Occipital lobe (tissue), 2 donors: ENCODE results near the gene IGF2R. TPM values are rescaled to one million over a fixed set of nuclear protein-coding genes. Genes with fewer than 3 reads are reported as not detected.
A peak's percentile ranks its signal among the peaks of the same experiment; 100 is the strongest.
"Not testable (repeated sequence)": the region's sequence is repeated elsewhere in the genome, so short reads cannot be mapped to it uniquely, and the experiment has no call there.

ENCODE experiments used
- DNase-seq: peaks from one replicate; lab custom pipeline; 2025; lab: John Stamatoyannopoulos, UW
- total RNA-seq: library from RNA; depleted of rRNA; stranded (reverse); fragments of >200 nt; gene quantifications from one replicate; pipeline ENCODE4 v1.2.3, GENCODE V29; 2014

The IGF2R gene
- total RNA-seq, 1 donor from 2014 or later, result 36.7 TPM

DNA sequence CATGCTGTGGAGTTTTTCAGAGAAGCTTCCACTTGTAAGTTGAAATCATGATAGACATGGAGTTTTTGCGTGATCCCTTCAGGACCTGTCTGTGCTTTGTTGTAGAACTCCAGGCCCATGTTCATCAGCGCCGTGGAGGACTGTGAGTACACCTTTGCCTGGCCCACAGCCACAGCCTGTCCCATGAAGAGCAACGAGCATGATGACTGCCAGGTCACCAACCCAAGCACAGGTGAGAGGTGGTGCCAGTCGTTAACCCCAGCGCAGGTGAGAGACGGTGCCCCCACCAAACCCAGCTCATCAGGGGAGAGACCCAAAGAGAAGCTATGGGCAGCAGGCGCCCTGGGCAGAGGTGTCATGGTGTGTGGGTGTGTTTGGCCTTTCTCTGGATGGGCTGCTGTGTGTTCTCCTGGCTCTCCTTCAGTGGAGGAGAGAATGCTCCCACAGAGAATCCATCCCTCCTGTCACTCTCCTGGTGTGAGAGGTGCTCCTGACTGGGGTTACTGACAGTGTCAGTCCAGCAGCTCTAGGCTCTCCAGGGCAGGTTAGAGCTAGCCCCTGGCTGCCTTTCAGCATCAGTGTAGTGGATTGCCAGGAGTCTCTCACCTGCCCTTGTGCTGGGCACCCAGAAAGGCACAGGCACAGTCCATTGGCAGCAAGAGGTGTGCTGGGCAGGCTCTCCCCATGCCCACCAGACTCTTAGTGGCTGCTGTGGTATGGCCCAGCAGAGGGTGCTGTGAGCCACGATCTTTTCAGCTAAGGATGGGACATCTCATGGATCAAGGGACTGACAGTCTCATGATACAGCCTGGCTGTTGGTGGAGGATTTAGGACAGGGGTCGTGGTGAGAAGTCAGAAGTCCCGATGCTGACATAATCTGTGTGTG, 103.2 kb downstream of the IGF2R start:
- no peak for DNase-seq

DNA sequence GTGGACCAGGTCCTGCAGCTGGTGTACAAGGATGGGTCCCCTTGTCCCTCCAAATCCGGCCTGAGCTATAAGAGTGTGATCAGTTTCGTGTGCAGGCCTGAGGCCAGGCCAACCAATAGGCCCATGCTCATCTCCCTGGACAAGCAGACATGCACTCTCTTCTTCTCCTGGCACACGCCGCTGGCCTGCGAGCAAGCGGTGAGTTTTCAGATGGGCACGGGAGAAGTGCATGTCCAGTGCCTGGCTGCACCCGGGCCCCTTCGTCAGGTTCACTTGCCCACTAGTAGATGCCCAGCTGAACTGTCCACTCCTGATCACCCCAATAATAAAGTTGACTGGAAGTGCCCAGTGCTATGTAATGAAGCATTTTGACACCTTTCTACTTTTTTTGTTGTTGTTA, 104.4 kb downstream of the IGF2R start:
- no peak for DNase-seq

DNA sequence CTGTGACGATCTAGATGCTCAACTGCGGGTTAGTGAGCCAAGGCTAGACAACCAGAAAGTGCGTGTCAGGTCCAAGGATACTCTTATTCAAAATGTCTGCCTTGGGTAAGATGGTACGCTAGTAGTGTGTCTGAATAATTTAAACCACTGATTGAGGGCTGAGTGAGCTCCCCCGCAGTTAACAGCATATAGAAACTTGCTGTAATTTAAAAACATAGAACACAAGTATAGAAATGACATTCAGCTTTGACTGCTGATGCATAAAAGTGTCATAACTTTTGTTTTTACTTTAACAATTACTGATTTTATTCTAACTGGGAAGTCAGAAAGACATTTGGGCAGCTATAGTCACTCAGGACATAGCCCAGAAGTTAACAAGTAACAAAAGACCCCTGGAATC, 107.1 kb downstream of the IGF2R start:
- DNase-seq, result no peak

DNA sequence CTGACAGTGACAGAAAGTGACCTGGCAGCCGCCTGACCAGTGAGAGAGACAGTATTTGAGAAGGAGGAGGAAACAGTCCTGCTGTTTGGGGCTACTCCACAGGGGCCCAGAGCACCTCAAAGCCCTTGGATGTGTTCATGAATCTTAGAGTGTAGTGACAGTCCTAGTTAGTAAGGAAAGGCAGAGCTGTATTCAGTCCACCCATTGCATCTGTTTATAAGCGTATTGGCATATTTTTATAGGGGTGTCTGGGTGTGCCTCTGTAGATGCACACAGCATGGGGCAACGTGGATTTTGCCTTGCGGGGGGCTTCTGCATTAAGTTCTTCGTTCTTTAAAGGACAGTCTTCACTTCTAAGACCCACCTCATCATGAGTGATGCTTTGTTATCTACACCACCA, 108.1 kb downstream of the IGF2R start:
- DNase-seq, result no peak

DNA sequence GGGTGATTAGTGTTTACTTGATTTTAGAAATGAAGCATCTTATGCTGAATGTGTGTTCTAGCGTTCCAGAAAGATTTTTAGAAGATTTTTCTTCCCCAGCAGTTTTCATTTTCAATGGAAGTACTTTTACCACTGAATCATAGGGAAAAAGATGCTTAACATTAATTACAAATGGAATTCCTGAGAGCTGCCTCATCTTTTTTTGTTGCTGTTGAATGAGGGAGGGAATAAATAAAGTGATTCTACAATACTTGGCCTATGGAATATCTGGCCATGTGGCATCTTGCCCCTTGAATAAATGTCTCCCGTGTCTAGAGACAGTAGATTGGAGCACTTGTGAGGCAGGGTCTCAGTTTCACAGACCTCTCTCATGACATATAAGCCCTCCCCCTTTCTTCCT, 108.6 kb downstream of the IGF2R start:
- DNase-seq, result no peak

DNA sequence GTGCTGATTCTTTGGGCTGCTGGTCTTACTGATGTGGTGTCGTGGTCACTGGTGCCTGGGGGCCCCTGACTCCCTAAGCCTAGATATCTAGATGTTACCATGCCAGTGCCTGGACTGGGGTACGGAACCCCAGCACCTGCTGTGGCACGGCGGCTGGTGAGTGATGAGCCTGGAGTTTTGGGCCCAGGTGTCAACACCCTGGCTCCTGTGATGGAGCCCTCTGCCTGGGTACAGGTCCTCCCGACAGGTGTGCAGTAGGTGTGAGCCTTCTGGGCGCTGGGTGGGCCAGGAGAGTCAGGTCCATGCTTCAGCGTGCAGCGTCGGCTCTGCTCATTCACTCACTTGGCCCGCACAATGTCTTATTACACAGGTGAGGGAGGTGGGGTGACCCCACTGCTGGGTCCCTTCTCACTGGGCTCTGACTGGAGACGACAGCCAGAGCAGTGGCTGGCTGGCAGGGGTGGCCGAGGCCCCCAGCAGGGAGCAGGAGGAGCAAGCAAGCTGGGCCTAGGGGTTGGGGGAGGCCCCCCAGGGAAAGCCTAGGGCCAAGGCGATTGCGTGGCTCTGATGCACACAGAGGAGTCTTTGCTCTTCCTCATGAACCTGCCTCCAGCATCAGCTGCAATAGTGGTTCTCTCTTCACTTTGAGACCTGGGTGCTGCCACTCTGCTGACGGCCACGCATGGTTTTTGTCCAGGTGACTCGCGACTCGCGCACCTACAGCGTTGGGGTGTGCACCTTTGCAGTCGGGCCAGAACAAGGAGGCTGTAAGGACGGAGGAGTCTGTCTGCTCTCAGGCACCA, 110.2 kb downstream of the IGF2R start:
- DNase-seq, result no peak

DNA sequence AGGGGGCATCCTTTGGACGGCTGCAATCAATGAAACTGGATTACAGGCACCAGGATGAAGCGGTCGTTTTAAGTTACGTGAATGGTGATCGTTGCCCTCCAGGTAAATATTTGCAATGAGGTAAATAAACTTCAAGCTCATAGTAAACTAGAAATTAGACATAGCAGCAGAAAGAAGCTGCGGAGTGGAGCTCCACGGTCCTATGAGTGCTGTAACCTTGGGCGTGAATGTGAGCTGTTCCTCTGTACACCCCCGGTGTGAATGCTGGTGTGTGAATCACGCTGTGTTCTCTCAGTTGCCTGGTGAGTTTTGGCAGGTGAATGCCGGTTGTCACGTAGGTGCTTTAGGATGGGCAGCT, 110.8 kb downstream of the IGF2R start:
- no peak for DNase-seq

DNA sequence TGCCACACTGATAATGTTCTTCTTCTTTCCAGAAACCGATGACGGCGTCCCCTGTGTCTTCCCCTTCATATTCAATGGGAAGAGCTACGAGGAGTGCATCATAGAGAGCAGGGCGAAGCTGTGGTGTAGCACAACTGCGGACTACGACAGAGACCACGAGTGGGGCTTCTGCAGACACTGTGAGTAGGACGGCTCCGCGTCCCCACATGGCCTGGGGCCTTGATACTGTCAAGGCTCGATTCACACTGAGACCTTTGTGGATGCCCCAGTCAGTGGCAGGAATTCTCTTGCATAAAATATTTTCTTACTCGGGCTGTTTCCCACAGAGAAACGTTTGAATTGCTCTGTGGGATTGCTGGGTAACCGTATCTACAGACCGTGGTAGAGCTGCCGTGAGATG, 111.2 kb downstream of the IGF2R start:
- DNase-seq, result no peak

DNA sequence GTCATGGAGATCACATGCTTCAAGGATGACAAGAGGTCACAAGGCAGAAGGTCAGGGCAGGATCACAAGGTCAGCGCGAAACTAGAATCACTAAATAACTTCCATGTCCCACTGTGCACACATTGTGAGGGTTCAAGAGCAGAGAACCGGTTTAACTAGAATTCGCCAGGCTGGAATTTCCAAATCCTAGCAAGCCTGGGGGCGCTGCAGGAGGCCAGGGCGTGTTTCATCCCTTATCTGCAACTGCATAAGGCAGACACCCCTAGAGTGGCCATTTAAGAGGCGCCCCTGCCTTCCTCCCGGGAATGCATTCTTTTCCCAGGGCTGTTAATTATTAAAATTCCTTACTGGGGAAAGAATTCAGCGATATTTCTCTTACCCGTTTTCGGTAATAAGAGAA, 112.5 kb downstream of the IGF2R start:
- DNase-seq, result no peak

DNA sequence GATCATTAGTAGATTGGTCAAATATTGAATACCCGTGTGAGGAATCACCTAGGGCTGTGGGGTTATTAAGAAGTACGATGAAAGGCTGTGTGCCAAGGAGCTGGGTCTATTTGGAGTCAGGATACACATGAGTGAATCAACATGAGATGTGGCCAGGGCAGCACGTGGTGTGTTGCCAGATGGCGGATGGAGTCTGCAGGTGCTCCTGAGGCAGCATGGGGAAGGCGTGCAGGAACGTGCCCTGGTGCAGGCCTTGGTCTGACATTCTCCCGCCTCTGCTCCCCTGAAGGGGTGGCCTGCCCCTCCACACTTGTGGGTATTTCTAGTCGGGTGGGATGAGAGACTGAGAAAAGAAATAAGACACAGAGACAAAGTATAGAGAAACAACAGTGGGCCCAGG, 113.7 kb downstream of the IGF2R start:
- no peak for DNase-seq

DNA sequence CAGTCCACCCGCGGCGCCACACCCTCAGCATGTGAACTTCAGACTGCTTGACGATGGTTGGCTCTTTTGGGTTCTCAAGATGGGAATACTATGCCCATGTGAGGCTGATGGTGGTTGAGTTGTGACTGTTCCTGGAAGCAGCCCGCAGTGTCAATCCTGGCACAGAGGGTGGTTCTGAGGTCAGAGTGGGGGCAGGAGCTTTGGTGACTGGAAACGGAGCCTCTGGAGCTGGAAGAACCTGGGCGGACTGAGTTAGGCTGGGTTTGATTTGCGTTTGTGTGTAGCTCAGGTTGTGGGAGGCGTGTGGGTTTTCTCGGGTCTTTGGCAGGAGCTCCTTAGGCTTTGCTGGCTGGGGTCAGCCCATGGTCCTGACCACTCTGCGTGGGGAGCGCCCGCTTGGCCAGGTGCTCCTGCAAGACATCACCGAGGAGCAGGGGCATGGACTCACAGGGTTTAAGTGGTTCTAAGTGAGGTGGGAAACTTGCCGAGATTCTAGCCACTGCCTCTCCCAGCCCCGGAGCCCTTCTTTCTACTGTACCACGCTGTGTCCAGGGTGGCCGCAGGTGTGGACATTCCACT, 115.4 kb downstream of the IGF2R start:
- DNase-seq, result no peak

DNA sequence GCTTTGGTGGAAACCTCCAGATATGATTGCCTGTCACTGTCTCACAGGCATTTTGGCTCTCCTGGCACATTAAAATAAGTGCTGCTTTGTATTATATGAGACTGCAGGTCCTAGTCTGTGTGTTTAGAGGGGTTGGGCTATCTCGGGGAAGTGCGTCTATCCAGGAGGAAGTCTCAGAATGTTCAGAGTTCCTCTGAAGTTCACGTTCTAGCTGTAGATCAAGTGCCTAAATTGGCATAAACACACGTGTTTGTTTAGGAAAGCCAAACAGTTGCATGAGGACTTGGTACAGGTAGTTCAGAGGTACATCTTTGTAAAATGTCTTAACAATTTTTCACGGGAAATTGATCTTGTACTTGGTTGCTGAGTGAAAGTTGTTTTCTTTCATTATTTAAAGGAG, 116.3 kb downstream of the IGF2R start:
- no peak for DNase-seq

DNA sequence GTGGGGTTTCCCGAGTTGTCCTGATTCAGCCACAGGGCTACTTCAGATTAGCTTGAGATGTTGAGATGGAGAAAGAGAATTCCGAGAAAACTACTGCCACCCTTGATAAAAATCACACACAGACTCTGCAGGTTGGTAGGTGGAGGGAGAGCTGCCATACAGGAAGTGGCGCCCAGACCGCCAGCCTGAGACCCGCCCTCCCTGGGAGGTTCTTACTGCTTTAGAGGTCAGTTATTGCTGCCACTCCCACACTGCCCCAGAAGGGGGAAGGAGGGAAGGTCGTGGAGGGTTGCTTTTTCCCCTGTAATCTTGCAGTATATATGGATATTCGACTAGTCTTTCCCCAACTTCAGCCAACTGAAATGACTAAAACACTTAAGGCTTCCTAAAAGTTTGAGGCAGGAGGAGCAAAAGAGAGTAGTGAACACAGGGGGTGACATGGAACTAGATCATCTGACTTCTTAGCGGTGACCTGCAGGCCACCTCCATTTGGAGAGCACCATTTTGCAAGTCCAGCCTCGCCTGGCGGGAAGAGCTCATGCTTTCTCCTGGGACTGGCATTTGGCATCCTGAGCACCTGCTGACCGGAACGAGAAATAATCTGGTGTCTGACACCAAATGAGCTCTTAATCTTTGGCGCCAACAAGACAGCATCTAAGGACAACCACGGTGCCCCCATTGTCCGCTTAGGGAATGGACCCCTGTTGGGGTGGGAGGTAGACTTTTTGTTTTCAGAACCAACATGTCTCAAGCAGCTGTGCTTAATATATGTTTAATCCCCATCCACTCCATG, 117.0 kb downstream of the IGF2R start:
- no peak for DNase-seq

DNA sequence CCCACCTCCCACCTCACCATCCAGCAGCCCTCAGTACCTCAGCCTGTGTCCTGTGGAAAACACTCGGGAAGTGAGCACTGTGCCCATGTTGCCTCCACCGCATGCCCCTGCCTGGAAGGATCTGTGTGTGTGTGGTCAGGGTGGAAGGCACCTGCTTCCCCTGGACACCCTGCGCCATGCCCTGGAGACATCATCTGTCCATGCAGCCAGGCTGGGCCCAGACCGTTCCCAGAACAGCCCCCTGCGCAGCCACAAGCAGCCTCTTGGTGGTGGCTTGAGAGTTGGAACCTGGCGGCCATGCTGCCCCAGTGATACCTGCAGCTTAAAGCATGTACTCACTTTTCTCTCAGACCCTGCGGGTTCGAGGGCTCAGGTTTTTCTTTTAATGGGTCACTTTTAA, 117.9 kb downstream of the IGF2R start:
- no peak for DNase-seq

DNA sequence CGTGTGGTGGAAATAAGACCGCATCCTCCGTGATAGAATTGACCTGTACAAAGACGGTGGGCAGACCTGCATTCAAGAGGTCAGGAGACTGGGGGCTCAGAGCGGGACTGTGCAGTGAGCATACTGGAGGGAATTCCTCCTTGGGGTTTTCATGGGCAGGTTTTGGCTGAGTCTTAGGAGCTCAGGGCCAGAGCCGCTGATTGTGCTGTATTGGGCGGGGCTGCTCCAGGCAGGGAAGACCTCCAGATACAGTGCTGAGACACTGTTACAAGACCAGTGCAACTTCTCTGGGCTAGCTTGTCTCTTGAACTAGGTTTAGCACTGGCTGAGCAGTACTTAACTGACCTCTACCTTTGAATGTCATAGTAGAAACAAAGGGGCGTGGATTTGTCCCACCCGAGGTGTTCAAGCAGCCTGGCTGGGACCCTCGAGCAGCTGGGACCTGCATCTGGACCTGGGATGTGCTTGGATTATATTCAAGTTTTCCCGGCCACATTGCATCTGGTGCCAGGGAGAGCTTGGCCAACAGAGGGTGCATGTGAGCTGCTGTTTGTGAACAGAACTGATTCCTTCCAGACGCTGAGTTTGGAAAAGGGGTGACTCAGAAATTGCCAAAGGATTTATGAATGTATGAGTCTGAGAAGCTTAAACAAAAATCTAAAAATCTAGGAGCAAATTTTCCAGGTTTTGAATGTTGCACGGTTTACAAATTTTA, 119.3 kb downstream of the IGF2R start:
- peak; percentile 42 for DNase-seq

DNA sequence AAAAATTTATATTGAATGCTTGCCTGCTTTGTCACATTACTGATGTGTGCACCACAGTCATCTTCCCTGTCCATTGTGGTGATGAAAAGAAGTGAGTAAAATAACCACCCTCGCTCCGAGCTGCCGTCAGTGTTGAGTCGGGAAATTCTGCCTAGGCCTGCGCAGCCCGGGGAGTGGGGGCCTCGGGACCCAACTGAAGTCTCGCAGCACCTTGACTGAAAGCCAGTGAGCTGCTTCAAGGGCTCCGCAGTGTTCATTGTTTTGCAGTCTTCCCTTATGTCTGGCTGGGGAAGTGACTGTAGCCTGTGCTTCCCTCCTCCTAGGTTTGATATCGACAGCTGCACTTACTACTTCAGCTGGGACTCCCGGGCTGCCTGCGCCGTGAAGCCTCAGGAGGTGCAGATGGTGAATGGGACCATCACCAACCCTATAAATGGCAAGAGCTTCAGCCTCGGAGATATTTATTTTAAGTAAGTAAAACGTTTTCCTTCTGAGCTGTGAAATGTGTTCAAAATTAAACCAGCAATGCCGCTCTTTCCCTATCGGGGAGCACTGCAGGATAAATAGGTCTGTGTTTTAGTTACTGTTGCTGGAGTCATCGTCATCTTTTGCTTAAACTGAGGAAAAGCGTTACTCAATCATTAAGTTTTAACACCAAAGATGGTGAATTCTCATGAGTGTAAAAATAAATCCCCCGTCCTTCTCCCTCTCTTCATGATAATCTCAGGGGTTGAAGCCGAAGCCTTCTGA, 120.1 kb downstream of the IGF2R start:
- DNase-seq, result peak; percentile 3

DNA sequence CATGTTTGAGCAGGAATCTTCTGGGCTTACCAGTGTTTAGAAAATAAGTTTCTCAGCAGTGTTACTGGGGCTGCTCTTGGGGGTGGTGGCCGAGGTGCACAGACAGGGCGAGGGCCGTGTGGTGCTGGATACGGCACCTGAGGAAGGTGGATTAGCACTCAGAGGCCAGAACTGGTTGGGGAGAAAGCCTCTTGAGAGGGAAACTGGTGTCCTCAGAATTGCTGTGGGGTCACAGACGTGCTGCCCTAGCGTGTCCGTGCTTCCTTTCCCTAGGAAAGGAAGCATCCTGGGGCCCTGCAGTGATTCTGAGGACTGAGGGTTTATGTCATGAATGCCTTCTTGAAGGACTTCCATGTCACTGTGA, 120.6 kb downstream of the IGF2R start:
- DNase-seq, result no peak

DNA sequence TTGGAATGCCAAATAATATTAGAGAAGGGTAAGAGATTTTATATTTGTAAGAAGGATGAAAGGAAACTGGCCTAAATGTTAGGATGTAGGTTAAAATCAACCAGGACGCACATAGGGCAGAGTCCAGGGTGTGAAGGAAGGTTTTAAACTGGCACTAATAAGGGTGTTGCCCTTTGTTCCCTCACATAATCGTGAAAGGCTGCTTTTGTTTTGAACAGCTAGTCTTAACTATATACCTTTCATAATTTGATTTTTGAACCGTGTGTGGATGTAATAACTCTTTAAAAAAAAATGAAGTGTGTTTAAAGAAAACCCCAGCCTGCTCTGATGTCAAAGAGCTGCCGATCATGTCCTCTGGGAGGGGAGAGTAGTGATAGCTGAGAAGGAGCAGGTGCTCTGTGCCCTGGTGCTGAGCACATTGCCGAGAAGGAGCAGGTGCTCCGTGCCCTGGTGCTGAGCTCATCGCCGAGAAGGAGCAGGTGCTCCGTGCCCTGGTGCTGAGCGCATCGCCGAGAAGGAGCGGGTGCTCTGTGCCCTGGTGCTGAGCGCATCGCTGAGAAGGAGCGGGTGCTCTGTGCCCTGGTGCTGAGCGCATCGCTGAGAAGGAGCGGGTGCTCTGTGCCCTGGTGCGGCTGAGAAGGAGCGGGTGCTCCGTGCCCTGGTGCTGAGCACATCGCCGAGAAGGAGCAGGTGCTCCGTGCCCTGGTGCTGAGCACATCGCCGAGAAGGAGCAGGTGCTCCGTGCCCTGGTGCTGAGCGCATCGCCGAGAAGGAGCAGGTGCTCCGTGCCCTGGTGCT, 121.8 kb downstream of the IGF2R start:
- DNase-seq, result not testable (repeated sequence)

DNA sequence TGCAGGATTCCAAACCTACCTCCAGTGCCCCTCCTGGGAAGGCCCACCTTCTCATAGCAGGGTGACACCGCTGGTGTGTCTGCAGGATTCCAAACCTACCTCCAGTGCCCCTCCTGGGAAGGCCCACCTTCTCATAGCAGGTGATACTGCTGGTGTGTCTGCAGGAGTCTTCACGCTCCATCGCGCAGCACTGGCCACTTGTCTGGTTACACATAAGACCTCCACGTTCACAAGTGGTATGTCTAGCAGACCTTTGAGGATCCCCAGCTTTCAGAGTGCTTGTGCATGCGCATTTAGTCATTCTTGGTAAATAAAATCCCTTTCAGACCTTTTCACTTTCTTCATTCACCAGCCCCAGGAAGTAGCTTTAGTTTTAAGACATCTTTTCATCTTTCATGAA, 123.3 kb downstream of the IGF2R start:
- DNase-seq, result not testable (repeated sequence)

DNA sequence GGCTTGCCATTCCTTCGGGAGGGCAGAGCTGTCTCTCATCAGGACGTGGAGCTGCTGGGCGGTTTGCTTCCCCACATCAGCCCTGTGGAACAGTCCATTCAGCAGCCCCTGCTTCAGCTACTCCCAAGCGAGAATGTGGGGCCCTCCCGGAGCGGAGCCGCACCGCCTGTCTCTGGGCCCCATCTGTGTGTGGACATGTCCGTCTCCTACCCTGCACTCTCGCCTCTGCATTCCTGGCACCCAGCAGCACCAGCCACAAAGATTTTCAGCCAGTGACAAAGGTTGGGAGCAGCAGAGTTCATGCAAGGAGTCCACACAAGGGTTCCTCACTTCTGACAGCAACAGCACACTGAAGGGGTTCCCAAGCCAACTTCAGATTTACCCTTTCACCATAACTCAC, 123.7 kb downstream of the IGF2R start:
- DNase-seq, result no peak
